Upper lobe of left lung (tissue), 6 donors: ENCODE measurements around the gene SCAMP2. TPM values are rescaled to one million over a fixed set of nuclear protein-coding genes. Genes with fewer than 3 reads are reported as not detected.

ENCODE experiments used
- ATAC-seq, 2 donors: fragments of 200-7000 bp; cut with Tn5 transposase; one replicate each; pipeline ENCODE4 v1.9.1; 2022; ENCODE audit warnings: mild to moderate bottlenecking in 2 of 2, moderate library complexity in 2 of 2; ENCODE audit not compliant: low FRiP score in 2 of 2
- DNase-seq, 2 donors: peaks; one replicate each; pipeline ENCODE4 v3.0.0-alpha.2; 2019 to 2020
- H3K27ac ChIP-seq, 4 donors: fragments of 200-600 bp; sonication (generic); one replicate each; pipeline ENCODE4 v1.5.1; 2016 to 2019
- H3K27me3 ChIP-seq, 4 donors: fragments of 200-600 bp; sonication (generic); one replicate each; pipeline ENCODE4 v1.5.1; 2017 to 2019
- H3K36me3 ChIP-seq, 4 donors: fragments of 200-600 bp; sonication (generic); one replicate each; pipeline ENCODE4 v1.5.1; 2016 to 2019
- H3K4me1 ChIP-seq, 4 donors: fragments of 200-600 bp; sonication (generic); one replicate each; pipeline ENCODE4 v1.5.1; 2018 to 2019
- H3K4me3 ChIP-seq, 4 donors: fragments of 200-600 bp; sonication (generic); one replicate each; pipeline ENCODE4 v1.5.1; 2017 to 2019; ENCODE audit warnings: mild to moderate bottlenecking in 2 of 4, moderate library complexity in 1 of 4
- H3K9me3 ChIP-seq, 4 donors: fragments of 200-600 bp; sonication (generic); one replicate each; pipeline ENCODE4 v1.5.1; 2018 to 2019
- EP300 ChIP-seq, 4 donors: sonication (generic); formaldehyde crosslinking; IDR thresholded peaks; one replicate each; pipeline ENCODE4 v1.5.1; 2017; ENCODE audit warnings: antibody characterized with exemption in 4 of 4, control low read depth in 2 of 4
- POLR2A ChIP-seq, 4 donors: fragments of 450-650 bp; IDR thresholded peaks; one replicate each; pipeline ENCODE4 v1.5.1; 2016 to 2017; ENCODE audit warnings: antibody characterized with exemption in 4 of 4, mild to moderate bottlenecking in 2 of 4
- POLR2AphosphoS5 ChIP-seq, 2 donors: sonication (generic); formaldehyde crosslinking; IDR thresholded peaks; one replicate each; pipeline ENCODE4 v1.5.1; 2017; ENCODE audit warnings: antibody characterized with exemption in 2 of 2
- WGBS, 2 donors: methylation state at CpG; one replicate each; pipeline ENCODE4 v1.1.5; 2017 to 2018; 5-methylcytosine and 5-hydroxymethylcytosine counted together
- total RNA-seq, 6 donors: library from RNA; depleted of rRNA in 4 of 6; stranded (reverse); fragments of >200 nt in 4 of 6; gene quantifications; one replicate each; pipeline versions ENCODE4 v1.1.0 to v1.2.1, GENCODE V29; 2016 to 2021
- TF ChIP-seq, protein P1 (sequence below), 6 experiments: fragments of 450-650 bp in 4 of 6; fragments of 200-600 bp in 2 of 6; sonication (generic) in 2 of 6; IDR thresholded peaks; one replicate each; pipeline ENCODE4 v1.5.1; 2016 to 2019; ENCODE audit warnings: antibody characterized with exemption in 6 of 6
- donor health status: DM: no; HTN: no; CAD: no; lungs with moderate emphysema.
- donor health status: DM: no; HTN: yes; CAD: no; lungs with severe emphysema.

SCAMP2 gene
- total RNA-seq, 6 donors from 2014 or later = 82.8 to 155 (median 130) TPM

DNA sequence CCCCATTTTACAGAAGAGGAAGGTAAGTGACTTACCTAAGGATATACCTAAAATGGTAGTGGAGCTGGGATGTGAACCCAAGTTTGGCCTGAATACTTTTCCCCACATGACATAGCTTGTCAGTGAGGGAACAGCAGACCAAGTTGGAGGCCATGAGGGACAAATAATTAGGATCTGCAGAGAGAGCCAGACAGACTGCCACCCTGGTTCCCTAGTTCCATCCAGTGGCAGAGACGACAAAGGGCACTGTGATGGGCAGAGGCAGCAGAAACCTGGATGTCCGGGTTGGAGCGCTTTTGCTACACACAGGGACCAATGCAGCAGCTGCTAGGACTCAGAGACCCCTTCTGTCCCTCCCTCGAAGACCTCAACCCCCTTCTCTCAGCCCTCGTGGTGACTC lies 45.6 kb downstream of the SCAMP2 start:
- ATAC-seq (no peak), DNase-seq (no peak)
- peaks cover 0 to 7% (median 3%) of the 10 kb centered on the region in 4 donors for H3K4me1 ChIP-seq
- no peak overlapping the region for H3K4me3 ChIP-seq
- no peak overlapping the region for H3K27ac ChIP-seq
- H3K36me3 ChIP-seq = no peaks in the 10 kb centered on the region
- H3K27me3 ChIP-seq = peaks cover 0 to 17% (median 5%) of the 10 kb centered on the region in 4 donors
- TF ChIP-seq, protein P1, sequence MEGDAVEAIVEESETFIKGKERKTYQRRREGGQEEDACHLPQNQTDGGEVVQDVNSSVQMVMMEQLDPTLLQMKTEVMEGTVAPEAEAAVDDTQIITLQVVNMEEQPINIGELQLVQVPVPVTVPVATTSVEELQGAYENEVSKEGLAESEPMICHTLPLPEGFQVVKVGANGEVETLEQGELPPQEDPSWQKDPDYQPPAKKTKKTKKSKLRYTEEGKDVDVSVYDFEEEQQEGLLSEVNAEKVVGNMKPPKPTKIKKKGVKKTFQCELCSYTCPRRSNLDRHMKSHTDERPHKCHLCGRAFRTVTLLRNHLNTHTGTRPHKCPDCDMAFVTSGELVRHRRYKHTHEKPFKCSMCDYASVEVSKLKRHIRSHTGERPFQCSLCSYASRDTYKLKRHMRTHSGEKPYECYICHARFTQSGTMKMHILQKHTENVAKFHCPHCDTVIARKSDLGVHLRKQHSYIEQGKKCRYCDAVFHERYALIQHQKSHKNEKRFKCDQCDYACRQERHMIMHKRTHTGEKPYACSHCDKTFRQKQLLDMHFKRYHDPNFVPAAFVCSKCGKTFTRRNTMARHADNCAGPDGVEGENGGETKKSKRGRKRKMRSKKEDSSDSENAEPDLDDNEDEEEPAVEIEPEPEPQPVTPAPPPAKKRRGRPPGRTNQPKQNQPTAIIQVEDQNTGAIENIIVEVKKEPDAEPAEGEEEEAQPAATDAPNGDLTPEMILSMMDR (IDR thresholded peaks at IDR 0.05) = no peak
- TF ChIP-seq POLR2A (IDR thresholded peaks at IDR 0.05) (no peak), EP300 (IDR thresholded peaks at IDR 0.05) (no peak), POLR2AphosphoS5 (IDR thresholded peaks at IDR 0.05) (no peak)
- H3K9me3 ChIP-seq = no peaks in the 10 kb centered on the region
- WGBS, 2 donors = 58 to 63% methylated on average over 5 of the region's 5 CpGs

DNA sequence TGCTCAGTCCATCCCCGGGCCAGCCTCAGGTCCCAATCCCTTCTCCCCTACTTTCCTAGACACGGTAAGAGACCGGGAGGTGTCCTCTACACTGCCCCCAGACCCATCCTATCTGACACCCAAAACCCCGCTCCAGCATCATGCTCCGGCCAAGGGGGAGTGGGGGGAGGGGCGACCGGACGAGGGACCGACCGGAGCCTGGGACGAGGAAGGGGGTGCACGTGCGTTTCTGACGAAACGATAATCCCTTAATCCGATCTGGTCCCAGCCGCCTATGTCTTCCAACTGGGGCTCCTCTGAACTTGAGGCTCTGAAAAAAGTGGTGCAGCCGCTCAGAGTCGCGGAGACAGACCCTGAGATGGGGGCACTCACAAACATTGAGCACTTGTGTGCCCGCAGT lies 46.2 kb downstream of the SCAMP2 start:
- H3K27ac ChIP-seq = no peak overlapping the region
- no peaks in the 10 kb centered on the region for H3K36me3 ChIP-seq
- no peak for DNase-seq
- H3K4me3 ChIP-seq = no peak overlapping the region
- ATAC-seq = no peak
- H3K27me3 ChIP-seq = peaks cover 0 to 17% (median 5%) of the 10 kb centered on the region in 4 donors
- H3K4me1 ChIP-seq = peaks cover 0 to 7% (median 3%) of the 10 kb centered on the region in 4 donors
- TF ChIP-seq, protein P1 (IDR thresholded peaks at IDR 0.05) = no peak
- TF ChIP-seq POLR2AphosphoS5 (IDR thresholded peaks at IDR 0.05) (no peak), EP300 (IDR thresholded peaks at IDR 0.05) (no peak), POLR2A (IDR thresholded peaks at IDR 0.05) (no peak)
- no peaks in the 10 kb centered on the region for H3K9me3 ChIP-seq
- 23 to 28% methylated on average over 8 to 21 of the region's 21 CpGs for WGBS, 2 donors

DNA sequence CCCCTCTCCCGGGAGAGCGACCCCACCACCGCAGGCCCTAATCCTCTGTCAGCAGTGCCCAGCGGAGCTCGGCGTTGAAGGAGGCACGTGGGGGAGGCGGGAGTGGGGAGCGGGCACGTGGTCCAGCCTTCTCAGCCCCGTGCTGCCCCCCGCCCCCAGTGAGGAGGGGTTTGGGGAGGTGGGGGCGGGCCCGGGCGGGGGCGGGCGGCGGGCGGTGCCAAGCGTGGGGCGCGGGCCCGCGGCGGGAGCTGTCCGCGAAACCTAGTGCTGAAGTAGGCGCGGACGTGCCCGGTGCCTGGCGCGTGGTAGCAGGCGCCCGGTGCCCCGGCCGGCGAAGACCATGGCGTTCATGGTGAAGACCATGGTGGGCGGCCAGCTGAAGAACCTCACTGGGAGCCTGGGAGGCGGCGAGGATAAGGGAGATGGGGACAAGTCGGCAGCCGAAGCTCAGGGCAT lies 46.8 kb downstream of the SCAMP2 start, which contains the start of gene CPLX3:
TSS of gene CPLX3 (plus strand) at position 264 of the 456 bp plus-strand sequence. CDS start at position 341, 77 bp downstream.
- Histone ChIP-seq H3K4me3 (no peak within 1 kb of the TSS), H3K4me1 (peaks cover 0 to 7% (median 3%) of the 10 kb centered on the region in 4 donors), H3K36me3 (no peaks in the 10 kb centered on the region), H3K27ac (no peak within 1 kb of the TSS), H3K27me3 (peaks cover 0 to 17% (median 5%) of the 10 kb centered on the region in 4 donors), H3K9me3 (no peaks in the 10 kb centered on the region)
- ATAC-seq (peak in 1 of 2 donors; percentile 57), DNase-seq (peak in 1 of 2 donors; percentile 91)
- 8 to 33% methylated on average over 4 to 35 of the region's 44 CpGs for WGBS, 2 donors
- TF ChIP-seq EP300 (IDR thresholded peaks at IDR 0.05) (no peak), POLR2A (IDR thresholded peaks at IDR 0.05) (no peak), POLR2AphosphoS5 (IDR thresholded peaks at IDR 0.05) (no peak)
- TF ChIP-seq, protein P1 (IDR thresholded peaks at IDR 0.05) = no peak

DNA sequence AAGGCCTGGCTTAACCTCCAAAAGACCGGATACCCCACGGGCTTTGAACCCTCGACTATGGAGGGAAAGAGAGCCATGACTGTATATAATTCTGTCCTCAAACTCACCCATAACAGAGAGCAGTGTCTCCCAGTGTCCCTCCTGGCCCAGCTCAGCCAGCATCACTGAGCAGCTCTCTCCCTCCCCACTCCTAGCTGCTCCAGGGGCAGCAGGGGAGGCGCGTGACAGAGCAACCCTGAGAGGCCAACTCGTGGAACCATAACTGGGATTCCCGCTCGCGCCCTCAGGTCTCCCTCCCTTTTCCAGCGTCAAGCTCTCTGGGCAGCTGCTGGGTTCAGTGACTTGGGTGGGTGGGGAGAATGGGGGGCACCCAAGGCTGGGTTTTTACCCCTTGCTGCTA lies 47.3 kb downstream of the SCAMP2 start:
- H3K4me3 ChIP-seq = no peak overlapping the region
- peaks cover 0 to 7% (median 3%) of the 10 kb centered on the region in 4 donors for H3K4me1 ChIP-seq
- H3K27ac ChIP-seq = no peak overlapping the region
- no peaks in the 10 kb centered on the region for H3K36me3 ChIP-seq
- WGBS, 2 donors = 57 to 68% methylated on average over 10 of the region's 10 CpGs
- DNase-seq = no peak
- TF ChIP-seq, protein P1 (IDR thresholded peaks at IDR 0.05) = no peak
- TF ChIP-seq EP300 (IDR thresholded peaks at IDR 0.05) = no peak
- no peak for TF ChIP-seq POLR2AphosphoS5 (IDR thresholded peaks at IDR 0.05)
- TF ChIP-seq POLR2A (IDR thresholded peaks at IDR 0.05) = no peak
- H3K9me3 ChIP-seq = no peaks in the 10 kb centered on the region
- H3K27me3 ChIP-seq = peaks cover 0 to 17% (median 5%) of the 10 kb centered on the region in 4 donors
- no peak for ATAC-seq

DNA sequence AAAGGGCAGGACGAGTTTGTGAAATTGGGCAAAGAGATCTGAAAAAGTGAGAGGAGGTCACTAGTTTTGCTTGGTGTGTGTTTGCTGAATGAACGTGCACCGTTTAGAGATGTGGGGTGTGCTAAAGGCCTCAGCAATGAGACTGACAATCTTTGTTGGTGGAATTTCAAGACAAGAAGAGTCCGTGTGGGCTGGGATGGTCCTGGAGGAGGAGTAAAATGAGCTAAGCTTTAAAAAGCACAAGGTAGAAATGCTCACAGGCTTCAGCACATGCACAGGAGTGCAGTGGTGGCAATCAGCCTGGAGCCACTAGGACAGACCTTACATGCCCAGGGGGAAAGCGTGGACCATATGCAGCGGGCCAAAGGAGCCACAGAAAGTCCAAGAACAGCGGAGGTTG lies 48.2 kb downstream of the SCAMP2 start:
- no peaks in the 10 kb centered on the region for H3K9me3 ChIP-seq
- peaks cover 0 to 17% (median 5%) of the 10 kb centered on the region in 4 donors for H3K27me3 ChIP-seq
- whole genome bisulfite sequencing, 2 donors = 74 to 78% methylated on average over 7 of the region's 7 CpGs
- ATAC-seq = no peak
- H3K36me3 ChIP-seq = no peaks in the 10 kb centered on the region
- no peak for DNase-seq
- no peak for TF ChIP-seq POLR2AphosphoS5 (IDR thresholded peaks at IDR 0.05)
- no peak overlapping the region for H3K27ac ChIP-seq
- H3K4me1 ChIP-seq = peaks cover 0 to 7% (median 3%) of the 10 kb centered on the region in 4 donors
- no peak overlapping the region for H3K4me3 ChIP-seq
